Gastroesophageal sphincter (tissue), 4 donors: ENCODE results near the gene LYPD5. TPM values are rescaled to one million over a fixed set of nuclear protein-coding genes. Genes with fewer than 3 reads are reported as not detected.
"Not testable (repeated sequence)": the region's sequence is repeated elsewhere in the genome, so short reads cannot be mapped to it uniquely, and the experiment has no call there.

ENCODE experiments used
- ATAC-seq: fragments of 150-250 bp; one replicate; pipeline ENCODE4 v1.9.1; 2016; ENCODE audit warnings: mild to moderate bottlenecking, moderate library complexity
- H3K27ac ChIP-seq, 4 donors: fragments of 200-600 bp; sonication (generic) in 3 of 4; 1 replicate in 3 of 4; 2 replicates in 1 of 4; pipeline ENCODE4 v1.5.1; 2016 to 2019
- H3K27me3 ChIP-seq: fragments of 200-600 bp; sonication (generic); one replicate; pipeline ENCODE4 v1.5.1; 2019
- H3K36me3 ChIP-seq, 2 donors: fragments of 200-600 bp; sonication (generic); one replicate each; pipeline ENCODE4 v1.5.1; 2019; ENCODE audit warnings: control low read depth in 1 of 2
- H3K4me1 ChIP-seq, 3 donors: fragments of 200-600 bp; sonication (generic); 1 replicate in 2 of 3; 2 replicates in 1 of 3; pipeline ENCODE4 v1.5.1; 2016 to 2019; ENCODE audit warnings: control low read depth in 2 of 3
- H3K4me3 ChIP-seq, 2 donors: fragments of 200-600 bp; sonication (generic); one replicate each; pipeline ENCODE4 v1.5.1; 2019; ENCODE audit warnings: mild to moderate bottlenecking in 1 of 2, moderate library complexity in 1 of 2
- H3K9me3 ChIP-seq, 3 donors: fragments of 200-600 bp; sonication (generic); one replicate each; pipeline ENCODE4 v1.5.1; 2017 to 2019; ENCODE audit warnings: control low read depth in 2 of 3
- CTCF ChIP-seq, 4 experiments: fragments of 200-600 bp in 2 of 4; fragments of 450-650 bp in 2 of 4; sonication (generic) in 1 of 4; IDR thresholded peaks; one replicate each; pipeline ENCODE4 v1.5.1; 2017 to 2019; ENCODE audit warnings: antibody characterized with exemption in 4 of 4, mild to moderate bottlenecking in 2 of 4, moderate library complexity in 2 of 4
- EP300 ChIP-seq: sonication (generic); formaldehyde crosslinking; IDR thresholded peaks from one replicate; pipeline ENCODE4 v1.6.1; 2017; ENCODE audit warnings: antibody characterized with exemption, mild to moderate bottlenecking
- POLR2A ChIP-seq, 2 donors: fragments of 450-650 bp; IDR thresholded peaks; one replicate each; pipeline ENCODE4 v1.6.1; 2017; ENCODE audit warnings: antibody characterized with exemption in 2 of 2, mild to moderate bottlenecking in 2 of 2, moderate library complexity in 1 of 2
- POLR2AphosphoS5 ChIP-seq: sonication (generic); formaldehyde crosslinking; IDR thresholded peaks from one replicate; pipeline ENCODE4 v1.6.1; 2017; ENCODE audit warnings: antibody characterized with exemption
- WGBS, 2 donors: methylation state at CpG; one replicate each; pipeline ENCODE4 v1.1.5; 2018; ENCODE audit warnings: low coverage in 1 of 2; 5-methylcytosine and 5-hydroxymethylcytosine counted together
- total RNA-seq, 4 donors: library from RNA; depleted of rRNA; stranded (reverse); fragments of >200 nt; gene quantifications; one replicate each; pipeline ENCODE4 v1.1.0, GENCODE V29; 2016

Gene LYPD5
- total RNA-seq, 4 donors from 2014 or later, result 3.1 to 9.8 (median 5.2) TPM

GRCh38 chr19:43812259-43812658 is 10.0 kb upstream of the LYPD5 start:
- no peak overlapping the region for H3K27ac ChIP-seq
- 23 to 60% methylated on average over 1 of the region's 1 CpG for WGBS, 2 donors
- peaks cover 20% of the 10 kb centered on the region for H3K27me3 ChIP-seq
- no peaks in the 10 kb centered on the region for H3K9me3 ChIP-seq
- TF ChIP-seq POLR2AphosphoS5, result no peak
- TF ChIP-seq CTCF (IDR thresholded peaks at IDR 0.05), result no peak
- no peak for TF ChIP-seq EP300
- no peak for TF ChIP-seq POLR2A (IDR thresholded peaks at IDR 0.05)
- no peak for ATAC-seq
- H3K4me3 ChIP-seq, result no peak overlapping the region
- H3K4me1 ChIP-seq, result peaks cover 0 to 14% (median 0%) of the 10 kb centered on the region in 3 donors
- no peaks in the 10 kb centered on the region for H3K36me3 ChIP-seq

- Histone ChIP-seq H3K27me3 (peaks cover 20% of the 10 kb centered on the region), H3K9me3 (no peaks in the 10 kb centered on the region), H3K36me3 (no peaks in the 10 kb centered on the region), H3K27ac (no peak overlapping the region), H3K4me3 (no peak overlapping the region), H3K4me1 (peaks cover 0 to 14% (median 0%) of the 10 kb centered on the region in 3 donors)
- TF ChIP-seq POLR2A (IDR thresholded peaks at IDR 0.05) (no peak), EP300 (no peak), POLR2AphosphoS5 (no peak), CTCF (IDR thresholded peaks at IDR 0.05) (no peak)
- WGBS, 2 donors, result 14 to 17% methylated on average over 1 of the region's 1 CpG
- no peak for ATAC-seq
Measured at GRCh38 chr19:43811837-43812236, 9.6 kb upstream of the LYPD5 start.

DNA sequence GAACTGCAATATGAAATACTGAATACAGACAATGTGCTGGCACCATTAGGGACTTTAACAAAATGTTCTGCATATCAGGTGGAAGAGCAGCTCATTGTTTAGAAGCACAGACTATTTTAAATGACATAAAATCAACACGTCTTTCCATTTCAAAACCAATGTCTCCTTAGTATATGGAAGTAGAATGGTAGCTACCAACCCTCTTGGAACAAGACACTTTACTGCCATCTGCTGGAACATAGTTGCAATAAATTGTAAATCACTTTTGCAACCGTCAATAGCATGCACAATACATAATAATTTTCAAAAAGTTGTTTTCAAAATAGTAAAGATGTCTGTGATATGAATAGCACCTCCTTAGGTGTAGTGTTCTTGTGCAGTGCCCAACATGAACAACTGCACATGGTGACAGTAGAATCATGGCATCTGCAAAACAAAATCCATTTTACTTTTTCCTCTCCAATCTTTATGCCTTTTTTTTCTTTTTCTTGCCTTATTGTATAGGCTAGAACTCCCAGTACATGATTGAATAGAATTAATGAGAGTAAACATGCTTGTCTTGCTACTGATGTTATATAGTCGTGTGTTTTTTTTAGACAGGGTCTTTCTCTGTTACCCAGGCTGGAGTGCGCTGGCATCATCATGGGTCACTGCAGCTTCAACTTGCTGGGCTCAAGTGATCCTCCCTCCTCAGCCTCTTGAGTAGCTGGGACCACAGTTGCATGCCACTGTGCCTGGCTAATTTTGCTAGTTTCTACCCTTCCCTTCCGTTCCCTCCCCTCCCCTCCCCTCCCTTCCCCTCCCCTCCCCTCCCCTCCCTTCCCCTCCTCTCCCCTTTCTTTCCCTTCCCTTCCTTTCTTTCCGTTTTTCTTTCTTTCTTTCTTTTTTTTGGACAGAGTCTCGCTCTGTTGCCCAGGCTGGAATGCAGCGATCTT is 7.8 kb upstream of the LYPD5 start:
- peaks cover 20% of the 10 kb centered on the region for H3K27me3 ChIP-seq
- no peak for ATAC-seq
- H3K9me3 ChIP-seq, result no peaks in the 10 kb centered on the region
- TF ChIP-seq CTCF (IDR thresholded peaks at IDR 0.05), result peak; percentile 25 to 51 (median 43)
- TF ChIP-seq POLR2A (IDR thresholded peaks at IDR 0.05), result no peak
- no peak for TF ChIP-seq POLR2AphosphoS5
- TF ChIP-seq EP300, result no peak
- 9 to 26% methylated on average over 4 to 5 of the region's 8 CpGs for whole genome bisulfite sequencing, 2 donors
- H3K36me3 ChIP-seq, result no peaks in the 10 kb centered on the region
- H3K27ac ChIP-seq, result no peak overlapping the region
- H3K4me3 ChIP-seq, result no peak overlapping the region
- H3K4me1 ChIP-seq, result peaks cover 0 to 14% (median 0%) of the 10 kb centered on the region in 3 donors

GRCh38 chr19:43807651-43808050 is 5.4 kb upstream of the LYPD5 start:
- Histone ChIP-seq H3K27me3 (peaks cover 20% of the 10 kb centered on the region), H3K4me1 (peaks cover 0 to 14% (median 0%) of the 10 kb centered on the region in 3 donors), H3K4me3 (no peak overlapping the region), H3K9me3 (no peaks in the 10 kb centered on the region), H3K27ac (peak overlapping the region in 2 of 4 donors; percentile 49 to 51), H3K36me3 (no peaks in the 10 kb centered on the region)
- TF ChIP-seq POLR2AphosphoS5 (no peak), POLR2A (IDR thresholded peaks at IDR 0.05) (no peak), CTCF (IDR thresholded peaks at IDR 0.05) (no peak), EP300 (no peak)
- ATAC-seq, result no peak

DNA sequence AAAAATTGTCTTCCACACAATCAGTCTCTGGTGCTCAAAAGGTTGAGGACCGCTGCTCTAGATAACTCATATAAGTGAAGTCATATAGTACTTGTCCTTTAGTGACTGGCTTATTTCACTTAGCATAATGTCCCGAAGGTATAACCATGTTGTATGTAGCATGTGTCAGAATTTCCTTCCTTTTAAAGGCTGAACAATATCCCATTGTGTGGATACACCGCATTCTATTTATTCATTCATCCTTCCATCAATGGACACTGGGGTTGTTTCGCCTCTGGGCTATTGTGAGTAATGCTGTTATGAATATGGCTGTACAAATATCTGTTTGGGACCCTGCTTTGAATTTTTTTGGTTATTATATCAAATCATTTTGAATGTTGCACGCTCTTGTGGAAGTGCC is 4.6 kb upstream of the LYPD5 start:
- no peak for ATAC-seq
- no peak overlapping the region for H3K27ac ChIP-seq
- no peak overlapping the region for H3K4me3 ChIP-seq
- H3K9me3 ChIP-seq, result no peaks in the 10 kb centered on the region
- WGBS, 2 donors, result 63 to 64% methylated on average over 3 to 5 of the region's 5 CpGs
- no peaks in the 10 kb centered on the region for H3K36me3 ChIP-seq
- peaks cover 0 to 14% (median 0%) of the 10 kb centered on the region in 3 donors for H3K4me1 ChIP-seq
- TF ChIP-seq POLR2A (IDR thresholded peaks at IDR 0.05) (no peak), POLR2AphosphoS5 (no peak), EP300 (no peak), CTCF (IDR thresholded peaks at IDR 0.05) (no peak)
- peaks cover 27% of the 10 kb centered on the region for H3K27me3 ChIP-seq

DNA sequence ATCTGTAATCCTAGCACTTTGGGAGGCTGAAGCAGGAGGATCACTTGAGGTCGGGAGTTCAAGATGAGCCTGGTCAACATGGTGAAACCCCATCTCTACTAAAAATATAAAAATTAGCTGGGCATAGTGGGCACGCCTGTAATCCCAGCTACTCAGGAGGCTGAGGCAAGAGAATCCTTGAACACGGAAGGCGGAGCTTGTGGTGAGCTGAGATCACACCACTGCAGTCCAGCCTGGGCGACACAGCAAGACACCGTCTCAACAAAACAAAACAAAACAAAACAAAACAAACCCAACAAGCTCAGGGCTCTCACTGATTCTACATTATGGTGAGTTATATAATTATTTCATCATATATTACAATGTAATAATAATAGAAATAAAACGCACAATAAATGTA is 4.2 kb upstream of the LYPD5 start:
- Histone ChIP-seq H3K27me3 (peaks cover 27% of the 10 kb centered on the region), H3K4me1 (peaks cover 0 to 14% (median 0%) of the 10 kb centered on the region in 3 donors)
- H3K9me3 ChIP-seq, ATAC-seq, H3K4me3 ChIP-seq, H3K27ac ChIP-seq, H3K36me3 ChIP-seq: not testable (repeated sequence)
- 76 to 86% methylated on average over 4 to 6 of the region's 7 CpGs for WGBS, 2 donors
